CD4-positive, alpha-beta T cell (primary cell): Measurements from ENCODE around the gene SAXO1. TPM values are rescaled to one million over a fixed set of nuclear protein-coding genes. Genes with fewer than 3 reads are reported as not detected.

Source experiments
- ATAC-seq: fragments of 200-7000 bp; cut with Tn5 transposase; one replicate; pipeline ENCODE4 v1.10.0; 2022; ENCODE audit warnings: mild to moderate bottlenecking; ENCODE audit not compliant: poor library complexity
- CTCF ChIA-PET: fragments of 350-600 bp; sonication (Branson Sonifier 250); formaldehyde crosslinking; loops from one replicate; lab custom pipeline; 2021; ENCODE audit warnings: antibody characterized with exemption, inconsistent platforms; lab: Charles Lee
- POLR2A ChIA-PET: fragments of 350-600 bp; sonication (Branson Sonifier 250); formaldehyde crosslinking; loops from one replicate; lab custom pipeline; 2021; ENCODE audit warnings: antibody characterized with exemption, inconsistent platforms; lab: Charles Lee
- DNase-seq, 14 experiments: peaks; one replicate each; pipeline ENCODE4 v3.0.0-alpha.2; 2013 to 2020; ENCODE audit warnings: mixed read lengths in 2 of 14
- H3K27ac ChIP-seq, 2 donors: one replicate each; pipeline versions ENCODE4 v1.5.1 to v1.7.0; 2013; ENCODE audit warnings: low read length in 2 of 2, low read depth in 1 of 2, mild to moderate bottlenecking in 1 of 2
- H3K27me3 ChIP-seq, 2 experiments: 1 replicate in 1 of 2; 2 replicates in 1 of 2; pipeline versions ENCODE4 v1.6.1 to v1.7.0; 2013; ENCODE audit warnings: low read length in 2 of 2, control low read depth in 1 of 2, mild to moderate bottlenecking in 1 of 2, moderate library complexity in 1 of 2; ENCODE audit not compliant: insufficient read depth in 2 of 2, control insufficient read depth in 1 of 2
- H3K36me3 ChIP-seq: one replicate; pipeline ENCODE4 v1.6.1; 2013; ENCODE audit warnings: low read length, control low read depth; ENCODE audit not compliant: insufficient read depth
- H3K4me1 ChIP-seq: one replicate; pipeline ENCODE4 v1.6.1; 2013; ENCODE audit warnings: low read length, control low read depth; ENCODE audit not compliant: insufficient read depth
- H3K4me3 ChIP-seq: one replicate; pipeline ENCODE4 v1.5.1; 2013; ENCODE audit warnings: mild to moderate bottlenecking, low read length, moderate library complexity
- H3K9me3 ChIP-seq, 2 experiments: 1 replicate in 1 of 2; 2 replicates in 1 of 2; pipeline versions ENCODE4 v1.6.1 to v1.7.0; 2013; ENCODE audit warnings: low read length in 2 of 2, mild to moderate bottlenecking in 2 of 2, control low read depth in 1 of 2, moderate library complexity in 1 of 2; ENCODE audit not compliant: control insufficient read depth in 1 of 2, insufficient read depth in 1 of 2
- H3K27ac Mint-ChIP-seq: one replicate; pipeline ENCODE4 v1.8.0; 2020; ENCODE audit warnings: mixed read lengths
- H3K27me3 Mint-ChIP-seq: one replicate; pipeline ENCODE4 v1.8.0; 2021; ENCODE audit warnings: mixed read lengths
- H3K36me3 Mint-ChIP-seq: one replicate; pipeline ENCODE4 v1.8.0; 2021; ENCODE audit warnings: low read depth, mixed read lengths
- H3K4me1 Mint-ChIP-seq: one replicate; pipeline ENCODE4 v1.8.0; 2021; ENCODE audit warnings: low read depth, mixed read lengths
- H3K4me3 Mint-ChIP-seq: one replicate; pipeline ENCODE4 v1.8.0; 2020; ENCODE audit warnings: mild to moderate bottlenecking, mixed read lengths
- H3K9me3 Mint-ChIP-seq: one replicate; pipeline ENCODE4 v1.8.0; 2020; ENCODE audit warnings: mixed read lengths
- intact Hi-C, 2 experiments: fragments of 100-400 bp; cut with DNase I in 1 of 2; cut with micrococcal nuclease in 1 of 2; formaldehyde crosslinking; loops; one replicate each; pipeline versions ENCODE4 v1.15.1 to v1.9.0; 2023 to 2025; cut with DNase I, micrococcal nuclease
- polyA plus RNA-seq, 2 donors: library from polyadenylated mRNA; unstranded; fragments of 120-200 nt; gene quantifications; one replicate each; pipeline ENCODE4 v1.2.1, GENCODE V29; 2013
- total RNA-seq, 174 experiments: library from RNA in 2 of 174; stranded (reverse) in 2 of 174; gene quantifications; one replicate each; pipeline ENCODE4 v1.2.3 and lab custom pipeline; 2021 to 2026
- TF ChIP-seq, protein P1 (sequence below): fragments of 200-600 bp; IDR thresholded peaks from one replicate; pipeline ENCODE4 v1.8.0; 2022; ENCODE audit warnings: antibody characterized with exemption, mild to moderate bottlenecking

SAXO1 gene, protein sequence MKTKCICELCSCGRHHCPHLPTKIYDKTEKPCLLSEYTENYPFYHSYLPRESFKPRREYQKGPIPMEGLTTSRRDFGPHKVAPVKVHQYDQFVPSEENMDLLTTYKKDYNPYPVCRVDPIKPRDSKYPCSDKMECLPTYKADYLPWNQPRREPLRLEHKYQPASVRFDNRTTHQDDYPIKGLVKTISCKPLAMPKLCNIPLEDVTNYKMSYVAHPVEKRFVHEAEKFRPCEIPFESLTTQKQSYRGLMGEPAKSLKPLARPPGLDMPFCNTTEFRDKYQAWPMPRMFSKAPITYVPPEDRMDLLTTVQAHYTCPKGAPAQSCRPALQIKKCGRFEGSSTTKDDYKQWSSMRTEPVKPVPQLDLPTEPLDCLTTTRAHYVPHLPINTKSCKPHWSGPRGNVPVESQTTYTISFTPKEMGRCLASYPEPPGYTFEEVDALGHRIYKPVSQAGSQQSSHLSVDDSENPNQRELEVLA
- under 1 TPM; 0.19 to 0.34 TPM for total RNA-seq
- 0.04 TPM for polyA plus RNA-seq (2013, experiment 1 of 2)
- polyA plus RNA-seq (2013, experiment 2 of 2), result 0.11 TPM
- total RNA-seq (lab: John Stamatoyannopoulos, UW), result 0 to 2.3 (median 0.35) reads per million in 172 experiments

DNA sequence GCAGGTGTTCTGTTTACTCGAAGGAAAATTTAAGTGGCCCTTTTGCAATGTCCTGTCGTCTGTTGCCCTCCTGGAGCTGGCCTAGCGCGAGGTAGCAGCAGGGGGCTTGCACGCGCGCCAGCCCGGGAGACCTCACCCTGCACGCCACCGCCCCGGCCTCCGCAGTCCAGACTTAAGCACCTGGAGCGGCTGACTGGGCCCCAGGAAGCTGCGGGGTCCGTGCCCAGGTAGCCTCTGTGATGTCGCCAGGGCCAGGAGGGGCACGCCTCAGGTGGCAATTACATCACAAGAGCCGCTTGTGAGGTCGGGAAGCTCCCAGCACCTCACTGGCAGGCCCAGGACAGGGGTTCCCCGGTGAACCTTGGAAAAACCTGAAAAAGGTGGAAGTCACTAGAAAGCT is at the start of gene SAXO1:
Gene SAXO1, minus strand, starts transcription at position 195 of the 400 bp plus-strand sequence. CDS start 301 bp downstream, outside the sequence.
- intact Hi-C loops, result no loop called here
- CTCF ChIA-PET, result no interaction called here
- H3K27me3 Mint-ChIP-seq, result peaks cover 5% of the 10 kb centered on the region

DNA sequence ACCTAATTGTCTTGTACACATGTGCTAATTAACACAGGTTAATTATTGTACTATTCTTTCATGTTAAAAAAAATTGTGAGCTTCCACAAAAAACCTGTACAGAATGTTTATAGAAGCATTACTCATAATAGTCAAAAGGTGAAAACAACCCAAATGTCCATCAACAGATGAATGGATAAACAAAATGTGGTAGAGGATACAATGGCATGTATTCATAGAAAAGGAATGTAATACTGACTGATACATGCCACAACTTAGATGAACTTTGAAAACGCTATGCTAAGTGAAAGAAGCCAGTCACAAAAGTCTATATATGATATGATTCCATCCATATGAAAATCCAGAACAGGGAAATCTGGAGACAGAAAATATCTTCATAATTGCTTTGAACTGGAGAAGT is 41.8 kb upstream of the SAXO1 start:
- Histone ChIP-seq H3K36me3 (peaks cover 61% of the 10 kb centered on the region), H3K4me1 (no peaks in the 10 kb centered on the region), H3K4me3 (no peak overlapping the region), H3K27ac (no peak overlapping the region), H3K9me3 (no peaks in the 10 kb centered on the region), H3K27me3 (no peaks in the 10 kb centered on the region)
- intact Hi-C loops, result no loop called here
- Mint-ChIP-seq H3K9me3 (no peaks in the 10 kb centered on the region), H3K4me1 (peaks cover 8% of the 10 kb centered on the region), H3K36me3 (peaks cover 91% of the 10 kb centered on the region), H3K27me3 (no peaks in the 10 kb centered on the region), H3K4me3 (no peak overlapping the region), H3K27ac (no peak overlapping the region)
- TF ChIP-seq, protein P1, sequence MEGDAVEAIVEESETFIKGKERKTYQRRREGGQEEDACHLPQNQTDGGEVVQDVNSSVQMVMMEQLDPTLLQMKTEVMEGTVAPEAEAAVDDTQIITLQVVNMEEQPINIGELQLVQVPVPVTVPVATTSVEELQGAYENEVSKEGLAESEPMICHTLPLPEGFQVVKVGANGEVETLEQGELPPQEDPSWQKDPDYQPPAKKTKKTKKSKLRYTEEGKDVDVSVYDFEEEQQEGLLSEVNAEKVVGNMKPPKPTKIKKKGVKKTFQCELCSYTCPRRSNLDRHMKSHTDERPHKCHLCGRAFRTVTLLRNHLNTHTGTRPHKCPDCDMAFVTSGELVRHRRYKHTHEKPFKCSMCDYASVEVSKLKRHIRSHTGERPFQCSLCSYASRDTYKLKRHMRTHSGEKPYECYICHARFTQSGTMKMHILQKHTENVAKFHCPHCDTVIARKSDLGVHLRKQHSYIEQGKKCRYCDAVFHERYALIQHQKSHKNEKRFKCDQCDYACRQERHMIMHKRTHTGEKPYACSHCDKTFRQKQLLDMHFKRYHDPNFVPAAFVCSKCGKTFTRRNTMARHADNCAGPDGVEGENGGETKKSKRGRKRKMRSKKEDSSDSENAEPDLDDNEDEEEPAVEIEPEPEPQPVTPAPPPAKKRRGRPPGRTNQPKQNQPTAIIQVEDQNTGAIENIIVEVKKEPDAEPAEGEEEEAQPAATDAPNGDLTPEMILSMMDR, result no peak
- POLR2A ChIA-PET, result interaction anchor here (1.0 kb wide), 1 partner anchor 25 kb away, joined by 4 read pairs; no protein-coding TSS in a partner anchor
- no peak for DNase-seq
- ATAC-seq, result no peak
- CTCF ChIA-PET, result no interaction called here

More for the DNA sequence above, at the start of gene SAXO1:
- Mint-ChIP-seq H3K4me3 (no peak within 1 kb of the TSS), H3K36me3 (no peaks in the 10 kb centered on the region), H3K27ac (no peak within 1 kb of the TSS), H3K9me3 (no peaks in the 10 kb centered on the region), H3K4me1 (no peaks in the 10 kb centered on the region)
- no peak for ATAC-seq
- POLR2A ChIA-PET, result no interaction called here
- Histone ChIP-seq H3K36me3 (no peaks in the 10 kb centered on the region), H3K4me1 (no peaks in the 10 kb centered on the region), H3K9me3 (no peaks in the 10 kb centered on the region), H3K4me3 (no peak within 1 kb of the TSS), H3K27me3 (peaks cover 0 to 6% of the 10 kb centered on the region in 2 experiments), H3K27ac (no peak within 1 kb of the TSS)
- no peak for DNase-seq
- TF ChIP-seq, protein P1, result no peak

DNA sequence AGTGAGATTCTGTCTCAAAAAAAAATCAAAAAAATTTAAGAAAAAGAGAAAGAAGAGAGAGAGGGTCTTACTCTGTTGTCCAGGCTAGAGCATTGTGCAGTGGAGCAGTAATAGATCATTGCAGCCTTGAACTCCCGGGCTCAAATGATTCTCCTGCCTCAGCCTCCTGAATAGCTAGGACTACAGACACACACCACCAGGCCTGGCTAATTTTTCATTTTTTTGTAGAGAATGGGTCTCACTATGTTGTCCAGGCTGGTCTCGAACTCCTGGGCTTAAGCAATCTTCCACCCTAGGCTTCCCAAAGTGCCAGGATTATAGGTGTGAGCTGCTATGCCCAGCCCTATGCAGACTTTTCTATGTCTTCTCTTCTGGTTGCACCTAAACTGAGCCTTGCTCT is 41.2 kb upstream of the SAXO1 start:
- TF ChIP-seq, protein P1, result no peak
- ChIA-PET CTCF (no interaction called here), POLR2A (interaction anchor here (1.0 kb wide), 1 partner anchor 24 kb away, joined by 4 read pairs; no protein-coding TSS in a partner anchor)
- no peaks in the 10 kb centered on the region for H3K27me3 ChIP-seq
- H3K9me3 Mint-ChIP-seq, result no peaks in the 10 kb centered on the region
- H3K4me3 Mint-ChIP-seq, result no peak overlapping the region
- no peak for ATAC-seq
- no peak overlapping the region for H3K4me3 ChIP-seq
- H3K36me3 Mint-ChIP-seq, result peaks cover 92% of the 10 kb centered on the region
- H3K27me3 Mint-ChIP-seq, result no peaks in the 10 kb centered on the region
- H3K4me1 ChIP-seq, result no peaks in the 10 kb centered on the region
- H3K9me3 ChIP-seq, result no peaks in the 10 kb centered on the region
- no peak for DNase-seq
- no peak overlapping the region for H3K27ac ChIP-seq
- H3K36me3 ChIP-seq, result peaks cover 63% of the 10 kb centered on the region
- H3K4me1 Mint-ChIP-seq, result peaks cover 8% of the 10 kb centered on the region
- intact Hi-C loops, result no loop called here
- no peak overlapping the region for H3K27ac Mint-ChIP-seq
